T-helper 1 cell (primary cell): ENCODE results near the gene SMARCE1.
A peak's percentile ranks its signal among the peaks of the same experiment; 100 is the strongest.

ENCODE experiments used
- DNase-seq, 5 donors: peaks; one replicate each; pipeline ENCODE4 v3.0.0-alpha.2; 2012 to 2020

Gene SMARCE1

DNA sequence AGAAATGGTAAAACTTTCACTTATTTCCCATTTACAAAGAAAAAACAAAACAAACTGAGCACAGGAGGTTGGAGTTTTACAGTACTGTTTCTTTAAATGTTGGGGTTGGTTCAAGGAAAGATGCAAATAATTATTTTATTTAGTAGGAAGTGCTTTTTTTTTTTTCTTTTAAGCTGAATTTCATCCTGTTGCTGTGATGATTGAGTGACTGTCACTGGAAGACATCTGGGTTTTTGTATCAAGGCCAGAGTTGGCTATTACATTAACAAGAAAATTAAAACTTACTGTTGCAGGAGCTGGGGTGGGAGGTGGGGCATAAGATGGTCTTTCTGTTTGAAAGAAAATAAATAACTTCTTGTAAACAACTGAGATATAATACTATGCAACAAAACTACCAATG is 2.3 kb downstream of the SMARCE1 start:
- no peak for DNase-seq

DNA sequence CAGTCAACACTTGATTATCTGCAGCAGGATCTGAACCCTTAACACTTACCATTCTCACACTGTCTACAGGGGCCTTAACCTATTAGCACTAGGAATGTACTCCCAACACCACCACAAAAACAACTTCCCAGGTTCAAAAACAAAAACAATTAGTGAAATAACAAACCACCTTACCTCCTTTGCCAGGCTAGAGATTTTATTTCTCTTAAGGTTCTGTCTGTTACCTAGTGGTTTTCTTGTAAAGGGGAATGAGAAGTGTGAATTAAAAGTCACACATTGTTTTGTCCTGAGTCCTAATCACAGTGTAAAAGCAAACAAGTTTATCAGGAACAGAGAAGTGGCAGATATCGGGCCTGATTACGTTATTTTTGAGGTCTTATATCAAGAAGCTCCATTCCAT is 9.7 kb downstream of the SMARCE1 start:
- no peak for DNase-seq

DNA sequence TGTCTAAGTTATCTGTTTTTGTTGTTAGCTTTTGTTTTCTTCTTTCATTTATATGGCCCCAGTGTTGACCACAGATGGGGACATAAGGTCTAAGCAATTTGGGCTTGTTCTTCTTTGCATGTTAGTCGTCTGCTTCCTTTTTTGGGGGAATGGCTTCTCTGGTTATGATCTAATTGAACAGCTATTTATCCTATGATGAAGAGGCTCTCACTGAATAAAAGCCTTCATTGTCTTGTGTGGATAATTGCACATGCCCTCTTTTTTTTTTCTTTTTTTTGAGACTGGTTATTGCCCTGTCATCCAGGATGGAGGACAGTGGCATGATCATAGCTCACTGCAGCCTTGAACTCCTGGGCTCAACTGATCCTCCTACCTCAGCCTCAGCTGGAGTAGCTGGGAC is 13.7 kb downstream of the SMARCE1 start:
- no peak for DNase-seq

DNA sequence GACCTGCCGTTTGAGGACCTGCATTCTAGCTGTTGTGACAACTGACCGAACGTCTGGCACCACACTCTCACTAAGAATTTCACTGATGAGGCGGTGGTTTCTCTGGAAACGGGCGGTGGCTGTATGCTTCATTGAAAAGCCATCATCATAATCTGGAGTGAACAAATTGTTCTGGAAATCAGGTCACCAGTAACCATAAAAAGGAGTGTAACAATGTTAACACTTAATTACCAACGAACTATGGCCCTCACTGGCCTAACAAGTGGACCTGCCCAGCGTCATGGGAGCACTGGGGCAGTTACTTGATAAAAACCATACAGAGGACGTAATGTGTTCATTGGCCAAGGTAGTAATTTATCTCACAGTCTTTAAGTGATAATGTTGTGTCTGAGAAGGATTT is 15.4 kb downstream of the SMARCE1 start:
- no peak for DNase-seq

DNA sequence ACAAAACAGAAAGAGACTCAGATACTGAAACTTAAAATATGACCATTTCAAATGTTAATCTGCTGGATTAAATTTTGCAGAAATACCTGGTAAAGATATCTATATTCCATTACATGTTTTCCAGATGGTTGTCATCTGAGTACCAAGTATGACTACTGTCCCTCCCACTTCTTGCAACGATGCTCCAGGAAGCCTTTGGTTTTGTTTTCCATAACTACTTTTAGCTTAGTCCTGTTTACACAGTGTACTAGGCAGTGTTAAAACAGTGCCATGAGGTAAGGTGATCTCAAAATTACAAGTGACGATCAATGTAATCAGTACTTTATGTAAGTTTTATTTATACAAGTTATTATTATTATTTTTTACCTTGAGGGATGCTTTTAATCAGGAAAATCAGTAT is 17.8 kb downstream of the SMARCE1 start:
- DNase-seq = no peak

DNA sequence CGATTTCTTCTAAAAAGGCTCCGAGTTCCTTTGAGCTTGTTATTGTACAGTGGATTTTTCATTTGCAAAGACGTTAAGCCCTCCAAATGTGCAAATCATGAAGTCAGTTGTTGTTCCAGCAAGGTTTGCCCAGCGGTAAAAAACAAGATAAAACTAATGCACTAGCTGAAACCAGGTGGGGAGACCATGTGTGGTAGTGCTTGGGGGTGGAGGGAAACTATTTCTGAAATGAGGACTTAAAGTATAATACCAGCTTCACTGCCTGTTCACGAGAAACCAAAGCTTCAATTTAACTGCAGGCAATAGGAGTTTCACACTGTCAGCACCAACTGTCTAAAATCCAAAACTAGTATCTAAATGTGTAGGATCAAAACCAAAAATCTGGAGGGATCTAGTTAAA is 22.3 kb downstream of the SMARCE1 start:
- DNase-seq = no peak

DNA sequence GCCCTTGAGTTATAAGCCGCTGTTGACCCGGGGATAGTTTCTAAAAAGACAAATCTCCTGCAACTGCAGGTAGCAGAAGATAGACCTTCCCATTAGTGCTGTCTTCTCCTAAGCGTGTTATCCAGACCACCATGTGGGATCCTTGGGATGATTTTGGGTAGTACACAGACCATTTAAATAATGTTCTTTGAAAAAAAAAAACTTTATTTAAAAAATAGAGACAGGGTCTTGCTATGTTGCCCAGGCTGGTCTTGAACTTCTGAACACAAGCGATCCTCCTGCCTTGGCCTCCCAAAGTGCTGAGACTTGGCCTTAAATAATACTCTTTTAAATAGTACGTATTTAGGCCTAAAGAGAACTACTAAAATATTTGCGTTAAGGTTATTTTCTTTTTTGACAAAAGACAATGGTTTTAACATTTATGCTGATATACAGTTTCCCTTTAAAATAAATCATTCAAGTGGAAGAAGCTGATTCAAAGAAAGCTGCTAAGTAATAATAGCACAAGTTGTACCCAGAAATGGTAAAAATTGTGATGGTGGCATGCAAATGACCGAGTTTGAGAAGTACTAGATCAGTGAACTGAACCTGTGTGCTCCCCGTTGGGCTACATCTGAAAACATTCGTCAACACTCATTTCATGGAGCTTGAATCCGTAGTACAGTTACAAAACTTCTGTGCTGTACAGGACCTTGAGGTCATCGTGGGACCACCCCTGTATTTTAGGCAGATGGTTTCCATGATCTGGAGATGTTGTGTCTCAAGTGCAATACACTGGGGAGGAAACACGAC is 24.0 kb downstream of the SMARCE1 start:
- DNase-seq = no peak

DNA sequence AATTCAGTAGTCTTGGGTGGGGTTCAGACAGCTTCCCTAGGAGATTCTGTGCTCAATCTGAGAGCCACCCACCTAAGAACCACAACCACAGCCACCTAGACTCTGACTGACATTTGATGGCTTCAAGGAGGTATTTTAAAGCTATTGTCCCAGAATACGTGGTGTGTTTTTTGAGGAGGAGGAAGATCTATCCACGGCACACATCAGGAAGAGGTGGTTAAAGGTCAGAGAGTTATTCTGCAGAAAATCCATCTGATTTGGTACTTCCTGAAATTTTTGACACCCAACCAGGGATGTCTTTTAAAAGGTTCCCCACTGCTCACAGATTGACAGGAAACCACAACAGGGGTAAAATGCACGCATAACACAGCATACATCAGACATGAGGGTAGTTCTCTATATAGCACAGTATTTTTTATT is 25.1 kb downstream of the SMARCE1 start:
- DNase-seq = peak in 1 of 5 donors; percentile 28

DNA sequence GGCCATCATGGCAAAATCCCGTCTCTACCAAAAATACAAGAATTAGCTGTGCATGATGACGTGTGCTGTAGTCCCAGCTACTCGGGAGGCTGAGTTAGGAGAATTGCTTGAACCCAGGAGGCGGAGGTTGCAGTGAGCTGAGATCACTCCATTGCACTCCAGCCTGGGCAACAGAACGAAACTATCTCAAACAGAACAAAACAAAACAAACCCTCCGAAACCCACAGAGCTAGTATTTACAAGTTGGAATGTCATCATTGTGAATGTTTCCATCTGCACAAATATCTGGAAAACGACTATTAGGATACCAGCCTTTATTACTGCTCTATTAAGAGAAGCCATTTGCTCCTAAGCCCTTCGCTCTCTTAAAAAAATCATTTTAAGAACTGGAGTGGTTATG is 26.0 kb downstream of the SMARCE1 start:
- no peak for DNase-seq

DNA sequence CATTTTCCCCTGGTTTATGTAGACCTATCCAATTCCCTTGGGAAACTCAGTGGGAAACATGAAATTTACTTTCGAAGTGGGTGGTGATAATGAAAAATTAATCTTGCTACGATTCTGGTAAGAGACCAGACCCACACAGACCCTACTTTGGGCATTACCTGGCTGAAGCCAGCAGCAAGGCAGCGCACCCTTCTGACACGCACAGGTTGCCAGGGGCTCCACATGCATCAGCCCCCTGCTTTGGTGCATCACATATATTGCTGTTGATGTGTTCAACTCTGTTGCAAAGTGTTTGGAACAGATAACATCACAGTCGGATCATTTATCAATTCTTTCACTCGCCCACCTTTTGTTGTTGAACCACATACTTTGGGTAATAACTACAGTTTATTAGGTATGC is 26.6 kb downstream of the SMARCE1 start:
- DNase-seq = no peak

DNA sequence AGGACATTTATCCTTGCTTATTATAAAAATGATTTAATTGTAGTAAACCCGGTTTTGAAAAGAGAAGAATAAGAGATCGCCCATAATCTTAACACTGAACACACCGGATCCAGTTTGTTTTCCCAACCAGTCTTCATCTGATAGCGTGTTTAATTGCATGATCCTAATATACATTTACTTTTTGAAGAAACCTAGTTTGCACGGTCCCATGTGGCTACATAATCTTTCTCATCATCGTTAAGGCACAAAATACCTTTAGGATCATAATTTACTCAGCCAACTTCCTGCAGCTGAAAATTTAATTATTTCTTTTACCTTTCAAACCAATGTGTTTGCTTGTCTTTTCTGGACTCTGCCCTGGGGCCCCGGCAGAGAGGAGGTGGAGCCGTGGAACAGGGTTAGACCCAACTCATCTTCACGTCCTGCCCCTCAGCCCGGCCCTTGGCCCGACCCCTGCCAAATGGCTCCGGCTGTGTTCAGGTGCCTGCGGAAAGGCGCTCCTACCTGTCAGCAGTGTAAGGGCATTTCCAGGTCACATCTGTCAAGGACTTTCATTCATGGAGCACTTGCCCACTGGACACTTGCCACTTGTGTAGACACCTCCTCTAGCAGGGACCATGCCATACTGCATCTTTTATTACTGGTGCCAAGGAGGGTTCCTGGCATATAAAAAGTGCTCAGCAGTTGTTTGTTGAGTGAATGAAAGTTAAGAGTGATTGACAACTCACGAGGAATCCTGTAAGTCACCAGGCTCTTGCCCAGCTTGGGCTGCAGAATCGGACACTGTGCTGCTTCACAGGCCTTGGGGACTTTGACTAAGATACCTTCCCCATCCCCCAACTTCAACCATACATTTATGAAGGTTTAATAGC is 28.6 kb downstream of the SMARCE1 start:
- DNase-seq = no peak

DNA sequence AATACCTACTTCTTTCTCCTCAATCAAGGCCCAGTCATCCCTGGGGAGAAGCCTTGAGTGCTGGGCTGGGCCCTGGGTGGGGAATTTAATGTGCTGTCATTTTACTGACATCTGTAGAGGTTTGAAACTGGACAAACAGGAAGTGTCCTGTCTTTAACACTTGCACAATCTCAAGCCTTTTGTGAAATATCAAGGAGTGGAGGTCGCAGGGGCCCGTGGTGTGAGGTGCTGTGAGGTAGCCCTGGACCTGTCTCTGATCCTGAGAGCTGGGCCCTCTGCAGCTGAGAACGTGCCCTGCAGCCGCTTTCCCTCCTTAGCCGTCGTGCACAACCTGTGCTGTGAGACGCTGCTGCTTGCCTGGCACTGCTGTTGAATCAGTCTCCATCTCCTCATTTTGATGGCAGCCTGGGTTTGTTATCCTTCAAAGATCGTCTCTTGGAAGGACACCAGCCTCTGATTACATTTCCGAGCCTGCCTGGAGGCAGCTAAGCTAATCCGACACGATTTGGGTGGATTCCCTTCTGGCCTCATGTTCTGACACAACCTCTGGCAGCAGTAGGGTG is 29.9 kb downstream of the SMARCE1 start:
- DNase-seq = no peak

DNA sequence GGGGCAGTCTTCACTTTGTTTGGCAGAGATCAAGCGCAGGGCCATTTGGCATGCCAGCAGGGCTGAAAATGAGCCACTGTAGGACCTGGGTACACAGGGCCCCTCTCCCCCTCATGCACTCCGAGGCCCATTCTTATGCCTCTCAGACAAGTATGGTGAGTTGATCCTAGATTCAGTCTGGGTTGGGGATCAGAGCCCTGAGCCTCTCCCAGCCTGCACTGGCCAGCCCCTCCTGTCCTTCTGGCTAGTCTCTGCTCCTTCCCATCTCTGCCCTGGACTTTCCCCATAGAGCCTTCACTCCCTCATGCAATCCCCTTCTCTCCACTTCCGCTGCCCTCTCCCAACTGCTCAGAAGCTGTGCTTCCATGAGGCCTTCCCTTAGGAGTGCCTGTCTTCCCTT is 31.0 kb downstream of the SMARCE1 start:
- no peak for DNase-seq

DNA sequence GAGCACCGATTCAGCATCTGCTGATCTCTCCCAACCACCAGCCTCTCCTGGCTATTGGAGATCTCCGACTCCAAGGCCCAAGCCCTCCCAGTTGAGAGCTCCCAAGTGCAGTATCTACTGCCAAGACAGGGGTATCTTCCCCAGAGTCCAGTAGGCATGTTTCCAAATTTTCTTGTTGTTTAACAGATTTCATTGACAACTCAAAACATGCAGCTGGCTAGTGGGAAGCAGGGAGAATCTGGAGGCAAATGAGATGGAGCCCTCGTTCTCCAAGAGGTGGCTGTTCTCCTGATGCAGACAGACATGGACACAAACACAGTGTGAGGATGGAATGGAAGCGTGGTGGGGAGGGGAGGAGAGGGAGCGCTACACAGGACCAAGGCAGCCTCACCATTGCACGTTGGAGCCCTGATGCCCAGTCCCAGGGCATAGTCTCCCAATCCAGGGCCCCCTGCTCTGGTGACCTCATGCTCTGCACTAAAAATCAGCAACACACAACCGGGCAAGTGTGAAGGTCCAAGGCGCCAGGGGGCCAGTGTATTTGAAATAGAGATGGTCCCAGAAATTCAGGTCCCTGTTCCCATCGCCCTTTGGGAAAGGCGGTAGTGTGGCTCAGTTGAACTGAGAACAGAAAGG is 31.7 kb downstream of the SMARCE1 start:
- no peak for DNase-seq

DNA sequence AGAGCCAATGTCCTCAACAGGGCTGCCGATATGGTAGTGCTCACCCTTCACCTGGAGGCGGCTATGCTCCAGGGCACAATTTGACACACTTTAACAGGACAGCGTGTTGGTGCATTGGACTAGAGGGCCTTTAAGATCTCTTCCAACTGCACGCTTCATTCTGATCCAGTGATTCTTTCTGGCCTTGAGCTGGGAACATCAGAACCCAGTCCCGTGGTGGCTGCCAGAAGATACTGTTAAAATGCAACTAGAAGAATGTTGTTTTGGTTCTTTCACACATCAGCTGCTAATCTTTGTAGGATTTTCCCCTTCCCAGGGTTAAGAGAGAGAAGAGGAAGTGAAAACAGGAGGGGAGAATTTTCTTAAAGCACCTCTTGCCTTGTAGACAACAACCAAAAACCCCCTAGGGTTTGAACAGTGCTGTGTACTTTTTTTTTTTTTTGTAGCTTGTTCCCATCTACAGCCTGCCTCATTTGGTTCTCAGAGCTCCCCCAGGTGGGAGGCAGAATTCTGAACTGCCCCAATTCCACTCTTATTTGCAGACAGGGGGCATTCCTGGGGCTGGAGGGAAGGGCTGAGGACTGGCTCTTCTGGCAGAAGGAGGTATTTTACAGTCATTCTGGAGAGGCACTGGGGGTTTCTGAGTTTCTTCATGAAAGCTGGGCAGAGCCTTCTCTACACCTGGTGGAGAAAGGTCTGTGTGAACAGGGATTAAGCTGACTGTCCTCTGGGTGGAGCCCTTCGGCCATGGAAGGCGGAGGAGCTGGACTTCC is 32.4 kb downstream of the SMARCE1 start:
- peak in 1 of 5 donors; percentile 39 for DNase-seq

DNA sequence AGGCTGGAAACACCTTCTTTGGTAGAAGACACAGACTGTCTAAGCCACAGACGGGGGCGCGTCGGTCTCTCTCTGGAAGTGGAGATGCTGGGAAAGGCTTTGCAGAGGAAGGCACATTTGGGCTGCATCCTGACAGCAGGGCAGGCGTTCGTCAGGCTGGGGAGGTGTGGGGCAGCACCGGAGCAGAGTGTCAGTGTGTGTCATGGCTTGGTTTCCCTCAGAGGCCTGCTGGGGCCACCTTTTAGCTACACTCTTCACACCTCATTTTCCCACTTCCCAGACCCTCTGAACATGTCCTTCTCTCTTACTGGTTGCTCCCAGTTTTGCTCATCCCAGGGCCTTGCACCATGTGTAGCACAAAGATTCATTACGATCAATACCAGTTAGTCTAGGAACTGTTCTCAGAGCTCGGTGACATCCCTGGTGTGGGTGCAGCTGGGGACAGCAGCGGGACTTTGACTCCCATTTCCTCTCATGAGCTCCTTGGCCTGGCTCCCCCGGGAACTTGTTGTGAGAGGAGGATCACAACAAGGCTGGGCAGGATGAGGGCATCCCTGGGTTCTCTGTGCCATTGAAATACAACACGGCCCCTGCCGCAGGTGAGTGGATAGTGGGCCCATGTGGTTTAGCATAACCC is 33.1 kb downstream of the SMARCE1 start:
- no peak for DNase-seq

DNA sequence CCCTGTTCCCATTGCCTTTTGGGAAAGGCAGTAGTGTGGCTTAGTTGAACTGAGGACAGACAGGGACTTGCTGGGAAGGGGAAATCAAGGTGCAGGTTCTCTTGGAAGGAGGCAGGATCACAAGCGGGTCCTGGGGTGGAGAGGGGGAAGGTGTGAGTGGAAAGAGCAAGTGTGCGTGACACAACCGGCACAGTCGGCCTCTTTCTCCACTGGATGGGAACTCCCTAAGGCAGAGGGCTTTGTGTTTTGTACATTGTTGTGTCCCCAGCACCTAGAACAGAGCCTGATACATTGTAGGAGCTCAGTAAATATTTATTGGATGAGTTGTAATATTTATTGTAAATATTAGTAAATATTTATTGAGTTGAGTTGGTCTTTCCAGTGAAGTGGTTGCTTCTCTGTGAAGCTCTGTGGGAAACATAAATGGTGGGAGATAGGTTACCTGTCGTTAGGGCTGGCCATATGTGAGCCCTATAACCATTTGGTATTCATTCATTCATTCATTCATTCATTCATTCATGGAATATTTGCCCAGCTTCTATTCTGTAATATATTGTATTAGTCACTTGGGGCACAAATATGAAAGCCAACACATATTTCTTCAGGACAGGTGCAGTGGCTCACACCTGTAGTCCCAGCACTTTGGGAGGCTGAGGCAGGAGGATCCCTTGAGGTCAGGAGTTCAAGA is 34.0 kb downstream of the SMARCE1 start:
- no peak for DNase-seq

DNA sequence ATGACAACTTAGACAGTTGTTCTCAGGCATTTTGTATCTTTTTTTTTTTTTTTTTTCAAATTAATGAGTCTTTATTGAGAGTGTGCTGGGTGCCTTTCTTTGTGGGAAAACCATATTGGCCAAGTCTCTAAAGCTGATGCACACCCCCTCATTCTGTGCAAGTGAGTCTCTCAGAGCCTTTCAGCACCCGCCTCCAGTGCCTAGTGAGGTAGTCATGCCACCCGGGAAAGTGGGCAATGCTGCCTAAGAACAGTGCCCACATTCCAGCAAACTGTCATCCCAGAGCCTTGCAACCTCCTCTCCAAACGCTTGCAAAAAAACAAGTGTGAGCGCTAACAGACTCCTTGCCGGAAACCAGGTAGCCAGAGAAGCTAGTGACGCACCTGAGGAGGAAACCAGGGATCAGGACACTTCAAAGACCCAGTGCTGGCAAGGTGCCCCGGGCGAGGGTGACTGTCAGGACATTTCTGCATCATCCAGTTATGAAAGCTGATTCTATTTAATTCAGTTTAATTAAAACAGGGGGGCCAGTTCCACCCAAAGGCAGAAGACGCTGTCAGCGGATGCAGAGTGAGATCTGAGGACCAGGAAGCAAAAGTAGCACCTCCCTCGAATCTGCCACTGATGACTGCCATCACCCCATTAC is 34.9 kb downstream of the SMARCE1 start:
- peak; percentile 44 to 82 (median 78) for DNase-seq

DNA sequence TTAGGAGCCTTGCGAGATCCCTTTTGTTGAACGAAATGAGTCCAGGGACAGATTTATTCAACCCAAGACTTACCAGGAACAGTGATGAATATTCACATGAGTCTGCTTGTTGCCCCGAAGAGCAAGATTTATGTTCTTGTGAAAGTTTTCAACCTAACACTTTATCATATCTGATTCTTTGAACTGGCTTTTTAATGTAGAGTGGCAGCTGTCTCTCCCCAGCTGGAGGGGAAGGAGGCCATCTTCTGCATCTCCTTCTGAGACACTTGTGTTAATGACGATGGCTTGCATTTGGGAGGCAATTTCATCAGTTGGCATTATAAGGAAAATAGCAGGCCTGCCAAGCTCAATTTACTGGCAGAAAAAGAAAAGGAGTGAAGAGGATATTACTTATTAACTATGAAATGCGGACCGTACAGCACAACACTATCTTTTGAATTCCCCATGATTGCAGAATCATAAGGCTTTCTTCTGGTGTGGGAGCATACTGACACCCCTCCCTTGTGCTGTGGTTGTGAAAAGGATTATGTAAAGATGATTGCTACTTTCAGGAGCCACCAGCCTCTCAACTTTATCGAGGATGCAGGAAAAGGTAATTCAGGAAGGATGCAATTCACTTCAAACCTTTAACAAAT is 35.7 kb downstream of the SMARCE1 start:
- DNase-seq = no peak

DNA sequence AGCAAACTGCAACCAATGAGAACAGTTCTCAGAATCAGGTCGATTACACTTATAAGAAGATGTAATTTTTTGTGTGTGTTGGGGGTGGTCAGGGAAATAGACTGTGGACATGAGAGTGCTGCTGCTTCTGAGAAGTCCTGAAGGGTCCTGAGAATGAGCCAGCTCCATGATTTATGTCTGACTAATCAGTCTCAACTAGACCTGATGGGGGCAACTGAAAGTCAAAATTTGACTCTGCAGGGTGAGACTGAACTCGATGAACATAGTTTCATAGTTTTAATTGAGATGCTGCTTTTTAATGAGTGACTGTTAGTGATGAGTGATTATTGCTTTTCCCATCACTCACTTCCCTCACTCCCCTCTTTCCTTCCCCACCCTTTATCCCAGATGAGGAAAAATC is 37.3 kb downstream of the SMARCE1 start:
- DNase-seq = peak in 1 of 5 donors; percentile 54
